HG03280 (cell line): Measurements from ENCODE around the gene COL6A2.
"Not testable (repeated sequence)": the region's sequence is repeated elsewhere in the genome, so short reads cannot be mapped to it uniquely, and the experiment has no call there.

Experiments
- ATAC-seq: cut with Tn5 transposase; IDR thresholded peaks from one replicate; pipeline ENCODE4 v1.9.1; 2021; ENCODE audit warnings: mild to moderate bottlenecking, moderate library complexity; ENCODE audit not compliant: unreplicated experiment

Gene COL6A2

GRCh38 chr21:46139686-46140085 lies 41.8 kb downstream of the COL6A2 start:
- ATAC-seq: no peak

GRCh38 chr21:46140352-46141003 lies 42.6 kb downstream of the COL6A2 start:
- not testable (repeated sequence) for ATAC-seq

- ATAC-seq: no peak
These were observed 44.1 kb downstream of the COL6A2 start for GRCh38 chr21:46141767-46142581.

- ATAC-seq: no peak
These were observed 44.9 kb downstream of the COL6A2 start for GRCh38 chr21:46142582-46143473.

- ATAC-seq: no peak
These were observed 46.7 kb downstream of the COL6A2 start for GRCh38 chr21:46144464-46145070.

- no peak for ATAC-seq
These were observed 47.4 kb downstream of the COL6A2 start for GRCh38 chr21:46145159-46145839.

- ATAC-seq: no peak
These were observed 48.2 kb downstream of the COL6A2 start for GRCh38 chr21:46145840-46146691.

- ATAC-seq: no peak
These were observed 48.9 kb downstream of the COL6A2 start for GRCh38 chr21:46146856-46147255.

GRCh38 chr21:46147429-46147828 lies 49.5 kb downstream of the COL6A2 start:
- not testable (repeated sequence) for ATAC-seq

GRCh38 chr21:46148106-46148505 lies 50.2 kb downstream of the COL6A2 start:
- no peak for ATAC-seq

GRCh38 chr21:46149205-46149901 lies 51.4 kb downstream of the COL6A2 start:
- no peak for ATAC-seq

GRCh38 chr21:46150073-46150472 lies 52.2 kb downstream of the COL6A2 start:
- no peak for ATAC-seq

- no peak for ATAC-seq
These were observed 52.7 kb downstream of the COL6A2 start for GRCh38 chr21:46150491-46151121.

GRCh38 chr21:46151261-46151988 lies 53.5 kb downstream of the COL6A2 start:
- ATAC-seq: no peak

- ATAC-seq: no peak
These were observed 54.3 kb downstream of the COL6A2 start for GRCh38 chr21:46151989-46152926.

- no peak for ATAC-seq
These were observed 55.0 kb downstream of the COL6A2 start for GRCh38 chr21:46152927-46153246.
